ENCODE data around the gene ZNF254. TPM values are rescaled to one million over a fixed set of nuclear protein-coding genes. Genes with fewer than 3 reads are reported as not detected.
"Not testable (repeated sequence)": the region's sequence is repeated elsewhere in the genome, so short reads cannot be mapped to it uniquely, and the experiment has no call there.

Gene ZNF254
- 2.9 and 3.9 TPM in 2 replicates for polyA plus RNA-seq (2011; rRNA removed)
- polyA minus RNA-seq (2011; rRNA and poly(A)+ RNA removed), result 5.3 and 10.2 TPM in 2 replicates

DNA sequence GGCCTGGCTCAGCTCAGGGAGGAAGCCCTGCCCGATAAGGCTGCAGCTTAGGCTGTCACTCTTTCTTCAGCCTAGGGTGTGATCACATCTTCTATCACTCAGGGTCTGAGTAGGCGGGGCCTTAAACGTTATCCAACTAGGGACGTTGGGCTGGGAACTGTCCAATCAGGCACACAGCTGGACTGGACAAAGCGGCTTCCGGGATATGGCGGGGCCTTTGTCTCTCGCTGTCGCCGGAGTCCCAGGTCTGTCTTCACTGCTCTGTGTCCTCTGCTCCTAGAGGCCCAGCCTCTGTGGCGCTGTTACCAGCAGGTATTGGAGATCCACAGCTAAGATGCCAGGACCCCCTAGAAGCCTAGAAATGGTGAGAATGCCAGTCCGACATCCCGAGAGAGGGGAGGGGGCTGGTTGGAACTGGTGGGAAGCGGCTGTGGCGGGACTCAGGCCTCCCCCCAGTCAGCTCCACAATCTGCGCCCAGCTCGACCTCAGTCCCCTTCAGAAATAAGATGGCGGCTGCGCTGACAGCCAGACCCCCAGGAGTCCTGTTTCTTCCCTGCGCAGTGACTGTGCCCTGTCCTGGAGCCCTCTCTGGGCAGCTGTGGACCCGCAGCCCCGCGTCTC, at the start of gene ZNF254:
Gene ZNF254 (plus strand): TSS at position 214 of the 622 bp plus-strand sequence. CDS start 121 bp downstream, at position 335.
- peak within 1 kb of the TSS; percentile 88 for H3K4me3 ChIP-seq (ENCODE audit: low read depth, low read length)
- no peaks in the 10 kb centered on the region for H3K36me3 ChIP-seq (ENCODE audit: control insufficient read depth, insufficient read depth, low read length)
- peak; percentile 62 for DNase-seq (ENCODE audit: low read depth)
- TF ChIP-seq, protein P1, sequence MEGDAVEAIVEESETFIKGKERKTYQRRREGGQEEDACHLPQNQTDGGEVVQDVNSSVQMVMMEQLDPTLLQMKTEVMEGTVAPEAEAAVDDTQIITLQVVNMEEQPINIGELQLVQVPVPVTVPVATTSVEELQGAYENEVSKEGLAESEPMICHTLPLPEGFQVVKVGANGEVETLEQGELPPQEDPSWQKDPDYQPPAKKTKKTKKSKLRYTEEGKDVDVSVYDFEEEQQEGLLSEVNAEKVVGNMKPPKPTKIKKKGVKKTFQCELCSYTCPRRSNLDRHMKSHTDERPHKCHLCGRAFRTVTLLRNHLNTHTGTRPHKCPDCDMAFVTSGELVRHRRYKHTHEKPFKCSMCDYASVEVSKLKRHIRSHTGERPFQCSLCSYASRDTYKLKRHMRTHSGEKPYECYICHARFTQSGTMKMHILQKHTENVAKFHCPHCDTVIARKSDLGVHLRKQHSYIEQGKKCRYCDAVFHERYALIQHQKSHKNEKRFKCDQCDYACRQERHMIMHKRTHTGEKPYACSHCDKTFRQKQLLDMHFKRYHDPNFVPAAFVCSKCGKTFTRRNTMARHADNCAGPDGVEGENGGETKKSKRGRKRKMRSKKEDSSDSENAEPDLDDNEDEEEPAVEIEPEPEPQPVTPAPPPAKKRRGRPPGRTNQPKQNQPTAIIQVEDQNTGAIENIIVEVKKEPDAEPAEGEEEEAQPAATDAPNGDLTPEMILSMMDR (IDR thresholded peaks at IDR 0.05; ENCODE audit: insufficient read depth, low read depth, low read length), result peak; percentile 24; the same call in 1 of the 2 replicates
- POLR2A ChIA-PET, result interaction anchor here (0.6 kb wide), 2 partner anchors 54 to 404 kb away, joined by 3 to 4 read pairs; no protein-coding TSS in a partner anchor
- no peaks in the 10 kb centered on the region for H3K27me3 ChIP-seq (ENCODE audit: control insufficient read depth, insufficient read depth, low read length)
- CTCF ChIA-PET, result interaction anchor here (0.7 to 1.0 kb wide), 2 partner anchors 11 to 20 kb away, joined by 3 read pairs; no protein-coding TSS in a partner anchor

DNA sequence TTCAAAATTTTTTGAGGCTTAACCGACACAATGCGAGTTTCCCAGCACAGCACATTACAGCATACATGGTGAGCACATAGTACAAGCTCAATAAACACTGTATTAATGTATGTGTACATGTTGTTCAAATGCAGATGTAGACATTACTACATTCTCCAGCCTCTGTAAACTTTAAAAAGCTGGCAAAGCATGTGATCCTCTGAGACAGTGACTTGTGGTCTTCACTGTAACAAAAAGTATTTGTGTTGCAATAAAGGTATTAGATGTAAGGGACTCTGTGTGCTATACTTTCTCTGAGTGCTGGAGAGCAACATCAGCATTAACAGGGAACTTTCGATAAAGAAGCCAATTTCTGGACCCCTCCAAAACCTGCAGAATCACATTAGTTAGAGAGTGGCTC, 46.4 kb upstream of the ZNF254 start:
- CTCF ChIA-PET, result interaction anchor here (1.1 kb wide), 1 partner anchor 115 kb away, joined by 3 read pairs; no protein-coding TSS in a partner anchor
- POLR2A ChIA-PET, result no interaction called here
- TF ChIP-seq, protein P1 (IDR thresholded peaks at IDR 0.05; ENCODE audit: insufficient read depth, low read depth, low read length), result no peak
- no peak overlapping the region for H3K4me3 ChIP-seq (ENCODE audit: low read depth, low read length)
- H3K27me3 ChIP-seq (ENCODE audit: control insufficient read depth, insufficient read depth, low read length), result no peaks in the 10 kb centered on the region
- no peak for DNase-seq (ENCODE audit: low read depth)
- no peaks in the 10 kb centered on the region; the same call in 1 of the 2 replicates for H3K36me3 ChIP-seq (ENCODE audit: control insufficient read depth, insufficient read depth, low read length)

DNA sequence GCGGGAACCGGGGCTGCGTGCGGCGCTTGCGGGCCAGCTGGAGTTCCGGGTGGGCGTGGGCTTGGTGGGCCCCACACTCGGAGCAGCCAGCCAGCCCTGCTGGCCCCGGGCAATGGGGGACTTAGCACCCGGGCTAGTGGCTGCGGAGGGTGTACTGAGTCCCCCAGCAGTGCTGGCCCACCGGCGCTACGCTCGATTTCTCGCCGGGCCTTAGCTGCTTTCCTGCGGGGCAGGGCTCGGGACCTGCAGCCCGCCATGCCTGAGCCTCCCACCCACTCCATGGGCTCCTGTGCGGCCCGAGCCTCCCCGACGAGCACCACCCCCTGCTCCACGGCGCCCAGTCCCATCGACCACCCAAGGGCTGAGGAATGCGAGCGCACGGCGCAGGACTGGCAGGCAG, 45.7 kb upstream of the ZNF254 start:
- CTCF ChIA-PET, result interaction anchor here (1.1 kb wide), 1 partner anchor 114 kb away, joined by 3 read pairs; no protein-coding TSS in a partner anchor
- H3K27me3 ChIP-seq (ENCODE audit: control insufficient read depth, insufficient read depth, low read length); POLR2A ChIA-PET: not testable (repeated sequence)

DNA sequence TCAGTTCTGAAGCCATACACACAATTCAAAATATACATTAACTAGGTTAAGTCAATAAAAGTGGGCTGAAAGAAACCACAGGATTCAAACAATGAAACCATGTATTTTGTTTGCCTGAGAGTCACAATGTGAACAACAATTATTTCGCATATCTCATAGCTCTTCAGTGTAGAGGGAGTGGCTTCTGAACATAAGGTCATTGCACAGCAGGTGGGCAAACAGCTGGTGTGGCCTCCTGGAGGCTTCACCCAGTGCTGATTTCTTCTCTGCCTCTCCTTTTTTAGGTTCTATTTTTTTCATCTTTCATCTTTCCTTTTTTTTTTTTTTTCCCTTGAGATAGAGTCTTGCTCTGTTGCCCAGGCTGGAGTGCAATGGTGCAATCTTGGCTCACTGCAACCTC, 40.4 kb upstream of the ZNF254 start:
- H3K27me3 ChIP-seq (ENCODE audit: control insufficient read depth, insufficient read depth, low read length), result no peaks in the 10 kb centered on the region
- TF ChIP-seq, protein P1 (IDR thresholded peaks at IDR 0.05; ENCODE audit: insufficient read depth, low read depth, low read length), result no peak
- ChIA-PET POLR2A (no interaction called here), CTCF (interaction anchor here (0.6 kb wide), 1 partner anchor 114 kb away, joined by 3 read pairs; no protein-coding TSS in a partner anchor)
- H3K4me3 ChIP-seq (ENCODE audit: low read depth, low read length), result no peak overlapping the region
- DNase-seq (ENCODE audit: low read depth), result no peak
- peaks cover 20% of the 10 kb centered on the region for H3K36me3 ChIP-seq (ENCODE audit: control insufficient read depth, insufficient read depth, low read length)

More for the DNA sequence above, 45.7 kb upstream of the ZNF254 start:
- not testable (repeated sequence) for H3K4me3 ChIP-seq (ENCODE audit: low read depth, low read length); DNase-seq (ENCODE audit: low read depth); H3K36me3 ChIP-seq (ENCODE audit: control insufficient read depth, insufficient read depth, low read length)

DNA sequence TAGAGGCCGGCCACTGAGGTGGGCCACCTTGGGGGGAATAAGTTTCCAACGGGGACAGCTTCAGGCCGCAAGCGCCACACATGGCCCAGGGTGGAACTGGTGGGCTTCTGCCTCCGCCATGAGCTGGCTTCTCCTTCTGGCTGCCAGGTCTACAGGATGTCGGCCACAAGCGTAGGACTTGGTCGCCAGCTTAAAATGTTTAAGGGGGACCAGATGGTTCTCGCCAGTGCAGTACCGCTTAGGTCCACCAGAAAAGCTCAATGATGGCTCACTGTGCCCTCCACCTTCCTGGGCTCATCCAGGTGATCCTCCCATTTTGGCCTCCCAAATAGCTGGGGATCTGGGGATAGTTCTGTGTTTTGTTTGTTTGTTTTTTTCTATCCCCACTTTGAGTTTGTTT, 38.7 kb upstream of the ZNF254 start:
- H3K36me3 ChIP-seq (ENCODE audit: control insufficient read depth, insufficient read depth, low read length), result peaks cover 22% of the 10 kb centered on the region

More for the DNA sequence above, 38.7 kb upstream of the ZNF254 start:
- POLR2A ChIA-PET, result no interaction called here
- no peak overlapping the region for H3K4me3 ChIP-seq (ENCODE audit: low read depth, low read length)
- no peak for DNase-seq (ENCODE audit: low read depth)
- H3K27me3 ChIP-seq (ENCODE audit: control insufficient read depth, insufficient read depth, low read length), result no peaks in the 10 kb centered on the region
- TF ChIP-seq, protein P1 (IDR thresholded peaks at IDR 0.05; ENCODE audit: insufficient read depth, low read depth, low read length), result no peak
- CTCF ChIA-PET, result no interaction called here
